ENCODE data around the gene UBL3. TPM values are rescaled to one million over a fixed set of nuclear protein-coding genes. Genes with fewer than 3 reads are reported as not detected.
A peak's percentile ranks its signal among the peaks of the same experiment; 100 is the strongest.

UBL3 gene
- total RNA-seq, 1 donor from 2014 or later, result 67.9 TPM

- no peak for DNase-seq (ENCODE audit: low spot score)
Measured at GRCh38 chr13:29857085-29857484, 6.7 kb upstream of the UBL3 start.

- no peak for DNase-seq (ENCODE audit: low spot score)
Measured at GRCh38 chr13:29856426-29856825, 6.0 kb upstream of the UBL3 start.

GRCh38 chr13:29855784-29856183 lies 5.4 kb upstream of the UBL3 start:
- DNase-seq (ENCODE audit: low spot score), result no peak

- no peak for DNase-seq (ENCODE audit: low spot score)
Measured at GRCh38 chr13:29855009-29855408, 4.6 kb upstream of the UBL3 start.

GRCh38 chr13:29853131-29853530 lies 2.7 kb upstream of the UBL3 start:
- DNase-seq (ENCODE audit: low spot score), result no peak

- DNase-seq (ENCODE audit: low spot score), result no peak
Measured at GRCh38 chr13:29852472-29853054, 2.1 kb upstream of the UBL3 start.

GRCh38 chr13:29849731-29850212 lies 645 bp downstream of the UBL3 start:
- DNase-seq (ENCODE audit: low spot score), result peak; percentile 43

GRCh38 chr13:29849071-29849631 lies 1.3 kb downstream of the UBL3 start:
- no peak for DNase-seq (ENCODE audit: low spot score)

- DNase-seq (ENCODE audit: low spot score), result no peak
Measured at GRCh38 chr13:29847501-29847983, 2.9 kb downstream of the UBL3 start.

GRCh38 chr13:29846475-29847256 lies 3.8 kb downstream of the UBL3 start:
- no peak for DNase-seq (ENCODE audit: low spot score)

GRCh38 chr13:29845440-29846056 lies 4.9 kb downstream of the UBL3 start:
- no peak for DNase-seq (ENCODE audit: low spot score)

GRCh38 chr13:29844441-29844840 lies 6.0 kb downstream of the UBL3 start:
- DNase-seq (ENCODE audit: low spot score), result no peak

- no peak for DNase-seq (ENCODE audit: low spot score)
Measured at GRCh38 chr13:29840585-29840984, 9.8 kb downstream of the UBL3 start.

- no peak for DNase-seq (ENCODE audit: low spot score)
Measured at GRCh38 chr13:29835280-29836061, 14.9 kb downstream of the UBL3 start.

- no peak for DNase-seq (ENCODE audit: low spot score)
Measured at GRCh38 chr13:29832761-29833298, 17.6 kb downstream of the UBL3 start.

- DNase-seq (ENCODE audit: low spot score), result no peak
Measured at GRCh38 chr13:29830000-29830399, 20.4 kb downstream of the UBL3 start.

- DNase-seq (ENCODE audit: low spot score), result no peak
Measured at GRCh38 chr13:29819143-29819542, 31.3 kb downstream of the UBL3 start.

GRCh38 chr13:29817604-29818378 lies 32.6 kb downstream of the UBL3 start:
- DNase-seq (ENCODE audit: low spot score), result no peak

GRCh38 chr13:29816715-29817114 lies 33.7 kb downstream of the UBL3 start:
- DNase-seq (ENCODE audit: low spot score), result no peak

GRCh38 chr13:29815336-29815735 lies 35.1 kb downstream of the UBL3 start:
- DNase-seq (ENCODE audit: low spot score), result no peak

- DNase-seq (ENCODE audit: low spot score), result no peak
Measured at GRCh38 chr13:29810898-29811297, 39.5 kb downstream of the UBL3 start.

Data from mucosa of gallbladder (tissue), 1 donor.